Measurements from ENCODE around the gene RPS6KA2.

- TF ChIP-seq POLR2A (IDR thresholded peaks at IDR 0.05) (no peak), CTCF (IDR thresholded peaks at IDR 0.05) (no peak)
Observed at GRCh38 chr6:166442131-166442685, 184.8 kb downstream of the RPS6KA2 start.

Measured in Peyer's patch (tissue), 4 donors.